SJCRH30 (cell line): ENCODE results near the gene PACSIN2. TPM values are rescaled to one million over a fixed set of nuclear protein-coding genes. Genes with fewer than 3 reads are reported as not detected.
"Not testable (repeated sequence)": the region's sequence is repeated elsewhere in the genome, so short reads cannot be mapped to it uniquely, and the experiment has no call there.

Experiments
- DNase-seq, 2 experiments: peaks; one replicate each; pipeline ENCODE4 v3.0.0-alpha.2; 2015 to 2020
- H3K27ac ChIP-seq: fragments of 250-450 bp; sonication (Bioruptor Pico); 2 replicates; pipeline ENCODE4 v1.5.1; 2020; ENCODE audit warnings: mild to moderate bottlenecking, moderate library complexity
- H3K27me3 ChIP-seq: fragments of 250-450 bp; sonication (Bioruptor Pico); 2 replicates; pipeline ENCODE4 v1.5.1; 2020; ENCODE audit warnings: mild to moderate bottlenecking, moderate library complexity
- H3K36me3 ChIP-seq: fragments of 250-450 bp; sonication (Bioruptor Pico); 2 replicates; pipeline ENCODE4 v1.5.1; 2020; ENCODE audit warnings: mild to moderate bottlenecking, moderate library complexity
- H3K4me1 ChIP-seq: fragments of 250-450 bp; sonication (Bioruptor Pico); 2 replicates; pipeline ENCODE4 v1.5.1; 2020; ENCODE audit warnings: mild to moderate bottlenecking, moderate library complexity
- H3K4me3 ChIP-seq: fragments of 250-450 bp; sonication (Bioruptor Pico); 2 replicates; pipeline ENCODE4 v1.5.1; 2020; ENCODE audit warnings: mild to moderate bottlenecking, moderate library complexity
- H3K9me3 ChIP-seq: fragments of 250-450 bp; sonication (Bioruptor Pico); replicated peaks from 2 replicates; pipeline ENCODE4 v1.5.1; 2020; ENCODE audit warnings: mild to moderate bottlenecking, moderate library complexity
- total RNA-seq: library from RNA; depleted of rRNA; stranded (reverse); fragments of >200 nt; shearing (Covaris generic); gene quantifications from 2 replicates; pipeline ENCODE4 v1.2.3, GENCODE V29; 2014

PACSIN2 gene
- total RNA-seq, 1 experiment from 2014 or later, result 78.3 TPM

- peak; percentile 28 to 62 for DNase-seq
Measured at GRCh38 chr22:42959576-42960509, 55.1 kb downstream of the PACSIN2 start.

GRCh38 chr22:42958937-42959336 is 56.0 kb downstream of the PACSIN2 start:
- Histone ChIP-seq H3K36me3 (peaks cover 3% of the 10 kb centered on the region; the same call in 1 of the 2 replicates), H3K4me3 (no peak overlapping the region), H3K9me3 (no peaks in the 10 kb centered on the region), H3K4me1 (peaks cover 29% of the 10 kb centered on the region), H3K27ac (no peak overlapping the region), H3K27me3 (no peaks in the 10 kb centered on the region)
- no peak for DNase-seq

More at GRCh38 chr22:42959576-42960509, 55.1 kb downstream of the PACSIN2 start:
- H3K4me3 ChIP-seq, result no peak overlapping the region
- H3K4me1 ChIP-seq, result peaks cover 37% of the 10 kb centered on the region
- H3K27ac ChIP-seq, result peak overlapping the region; percentile 64
- no peaks in the 10 kb centered on the region for H3K9me3 ChIP-seq
- H3K36me3 ChIP-seq, result peaks cover 3% of the 10 kb centered on the region; the same call in 1 of the 2 replicates
- no peaks in the 10 kb centered on the region for H3K27me3 ChIP-seq

GRCh38 chr22:42957958-42958357 is 57.0 kb downstream of the PACSIN2 start:
- Histone ChIP-seq H3K27ac (no peak overlapping the region), H3K9me3 (no peaks in the 10 kb centered on the region), H3K4me1 (peaks cover 25% of the 10 kb centered on the region), H3K27me3 (no peaks in the 10 kb centered on the region), H3K36me3 (no peaks in the 10 kb centered on the region; the same call in 1 of the 2 replicates), H3K4me3 (no peak overlapping the region)
- DNase-seq, result no peak

GRCh38 chr22:42957544-42957943 is 57.4 kb downstream of the PACSIN2 start:
- no peak for DNase-seq
- no peaks in the 10 kb centered on the region for H3K9me3 ChIP-seq
- no peaks in the 10 kb centered on the region for H3K27me3 ChIP-seq
- H3K27ac ChIP-seq, result no peak overlapping the region
- H3K4me1 ChIP-seq, result peaks cover 25% of the 10 kb centered on the region
- H3K4me3 ChIP-seq, result no peak overlapping the region
- no peaks in the 10 kb centered on the region; the same call in 1 of the 2 replicates for H3K36me3 ChIP-seq

DNA sequence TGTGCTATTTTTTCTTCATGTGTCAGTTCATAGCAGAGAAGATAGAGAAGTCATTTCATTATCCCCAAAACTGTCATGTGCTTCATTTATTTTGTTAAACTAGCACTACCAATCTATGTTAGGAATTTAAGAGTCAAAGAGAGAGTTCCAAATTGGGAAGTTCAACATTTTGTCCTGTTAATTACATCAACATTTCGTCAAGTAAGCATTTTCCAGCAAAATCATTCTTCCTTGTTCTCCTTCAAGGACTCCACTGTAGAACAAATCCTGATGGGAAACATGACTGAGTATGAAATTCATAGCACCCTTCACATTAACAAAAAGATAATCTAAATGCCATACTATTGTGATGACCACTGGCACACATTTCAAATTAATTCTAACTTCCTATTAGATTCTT is 59.1 kb downstream of the PACSIN2 start:
- Histone ChIP-seq H3K36me3 (no peaks in the 10 kb centered on the region; the same call in 1 of the 2 replicates), H3K4me1 (peaks cover 18% of the 10 kb centered on the region), H3K9me3 (no peaks in the 10 kb centered on the region), H3K4me3 (no peak overlapping the region), H3K27ac (no peak overlapping the region), H3K27me3 (no peaks in the 10 kb centered on the region)
- no peak for DNase-seq

DNA sequence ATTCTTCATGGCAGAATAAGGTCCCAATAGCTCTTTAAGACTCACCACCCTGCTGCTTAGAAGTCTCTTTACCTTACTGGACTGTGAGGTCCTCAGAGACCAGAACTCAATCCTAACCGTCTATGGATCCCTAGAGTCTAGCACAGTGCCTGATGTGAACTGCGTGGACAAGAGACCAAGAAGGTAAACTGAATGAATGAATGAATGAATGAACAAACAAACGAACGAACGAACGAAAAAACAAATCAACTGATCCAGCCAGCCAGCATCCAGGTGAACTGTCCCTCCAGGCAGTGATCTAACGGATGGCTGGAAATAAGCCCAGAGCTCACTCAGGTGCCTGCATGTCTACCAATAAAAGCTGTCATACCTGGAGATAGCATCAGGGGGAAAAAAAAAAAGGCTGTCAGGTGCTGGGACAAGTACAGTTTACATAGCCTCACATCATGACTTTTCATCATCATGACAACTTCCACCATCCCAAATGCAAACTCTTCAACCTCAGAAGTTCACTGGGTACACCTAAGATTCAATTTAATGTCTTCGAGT is 59.8 kb downstream of the PACSIN2 start:
- no peak for DNase-seq
- Histone ChIP-seq H3K4me1 (peaks cover 11% of the 10 kb centered on the region), H3K9me3 (no peaks in the 10 kb centered on the region)

DNA sequence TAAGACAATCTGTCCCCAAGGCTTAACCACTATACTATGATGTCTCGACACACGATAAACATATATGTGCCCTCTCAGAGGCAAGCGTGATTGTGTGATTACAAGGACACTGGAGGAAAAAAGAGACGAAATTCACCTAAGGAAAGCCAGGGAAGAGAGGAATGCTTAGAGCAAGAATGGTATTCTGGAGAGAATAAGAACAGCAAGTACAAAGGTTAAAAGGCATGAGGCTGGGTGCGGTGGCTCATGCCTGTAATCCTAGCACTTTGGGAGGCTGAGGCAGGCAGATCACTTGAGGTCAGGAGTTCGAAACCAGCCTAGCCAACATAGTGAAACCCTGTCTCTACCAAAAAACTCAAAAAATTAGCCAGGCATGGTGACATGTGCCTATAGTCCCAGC is 61.2 kb downstream of the PACSIN2 start:
- DNase-seq, H3K36me3 ChIP-seq, H3K9me3 ChIP-seq, H3K27ac ChIP-seq, H3K4me3 ChIP-seq, H3K27me3 ChIP-seq, H3K4me1 ChIP-seq: not testable (repeated sequence)

More for the DNA sequence above, 59.8 kb downstream of the PACSIN2 start:
- H3K27me3 ChIP-seq, result no peaks in the 10 kb centered on the region
- no peak overlapping the region for H3K27ac ChIP-seq
- no peaks in the 10 kb centered on the region; the same call in 1 of the 2 replicates for H3K36me3 ChIP-seq
- H3K4me3 ChIP-seq, result no peak overlapping the region

- H3K36me3 ChIP-seq, result no peaks in the 10 kb centered on the region; the same call in 1 of the 2 replicates
Measured at GRCh38 chr22:42951093-42951710, 63.7 kb downstream of the PACSIN2 start.

DNA sequence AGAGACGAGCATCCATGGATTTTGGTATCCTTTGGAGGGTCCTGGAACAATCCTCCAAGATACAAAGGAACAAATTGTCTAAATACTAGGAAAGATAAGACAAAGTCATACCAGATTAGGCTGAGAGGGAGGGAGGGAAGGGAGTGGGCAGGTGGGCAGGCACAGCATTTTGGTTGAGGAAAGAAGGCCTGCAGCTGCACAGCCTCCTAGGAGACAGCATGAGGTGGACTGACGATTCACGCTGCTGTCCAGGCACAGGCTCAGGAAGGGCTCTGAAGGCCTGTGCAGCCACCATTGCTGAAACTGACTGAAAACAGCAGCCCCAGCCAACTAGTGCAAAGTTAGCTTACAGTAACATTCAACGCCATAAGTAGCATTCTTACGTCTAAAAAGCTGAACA is 64.7 kb downstream of the PACSIN2 start:
- DNase-seq, result no peak
- Histone ChIP-seq H3K27me3 (no peaks in the 10 kb centered on the region), H3K9me3 (no peaks in the 10 kb centered on the region), H3K27ac (no peak overlapping the region), H3K4me1 (peaks cover 27% of the 10 kb centered on the region), H3K36me3 (no peaks in the 10 kb centered on the region), H3K4me3 (no peak overlapping the region)

More at GRCh38 chr22:42951093-42951710, 63.7 kb downstream of the PACSIN2 start:
- Histone ChIP-seq H3K9me3 (no peaks in the 10 kb centered on the region), H3K27me3 (no peaks in the 10 kb centered on the region), H3K27ac (no peak overlapping the region), H3K4me1 (peaks cover 27% of the 10 kb centered on the region), H3K4me3 (no peak overlapping the region)
- DNase-seq, result no peak

DNA sequence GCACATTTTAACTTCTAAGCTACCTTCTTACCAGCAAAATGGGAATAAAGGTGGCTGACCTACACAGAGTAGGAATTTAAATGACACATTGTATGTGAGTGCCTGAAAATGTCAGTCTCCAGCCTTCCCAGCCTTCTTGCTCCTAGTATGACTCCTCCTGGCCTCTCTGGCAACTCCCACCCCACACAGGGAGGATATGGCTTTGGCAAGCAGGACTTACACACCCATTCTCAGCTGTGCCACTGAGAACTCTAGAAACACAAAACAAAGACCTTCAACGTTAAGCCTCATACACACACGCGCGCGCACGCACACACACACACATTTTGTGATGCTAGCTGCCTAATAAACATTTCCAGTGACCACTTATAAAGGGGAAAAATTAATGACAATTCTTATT is 65.8 kb downstream of the PACSIN2 start:
- H3K27ac ChIP-seq, result no peak overlapping the region
- H3K9me3 ChIP-seq, result no peaks in the 10 kb centered on the region
- no peaks in the 10 kb centered on the region for H3K36me3 ChIP-seq
- H3K27me3 ChIP-seq, result no peaks in the 10 kb centered on the region
- H3K4me3 ChIP-seq, result no peak overlapping the region
- peak; percentile 43 to 47 for DNase-seq
- peaks cover 27% of the 10 kb centered on the region for H3K4me1 ChIP-seq

DNA sequence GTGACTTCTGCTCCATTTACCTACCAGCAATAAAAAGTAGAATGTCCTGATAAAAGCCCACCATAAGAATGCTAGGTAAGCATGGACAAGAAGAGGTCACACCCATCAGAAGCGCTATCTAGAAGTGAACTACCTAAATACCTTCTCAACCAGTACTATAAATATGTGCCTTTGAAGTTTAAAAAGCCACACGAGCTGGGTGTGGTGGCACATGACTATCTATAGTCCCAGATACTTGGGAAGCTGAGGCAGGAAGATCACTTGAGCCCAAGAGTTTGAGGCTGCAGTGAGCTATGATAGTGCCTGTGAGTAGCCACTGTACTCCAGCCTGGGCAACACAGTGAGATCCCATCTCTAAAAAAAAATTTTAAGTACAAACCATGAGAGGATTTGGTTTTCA is 66.7 kb downstream of the PACSIN2 start:
- H3K36me3 ChIP-seq, result peaks cover 5% of the 10 kb centered on the region
- peaks cover 27% of the 10 kb centered on the region for H3K4me1 ChIP-seq
- H3K27ac ChIP-seq, result no peak overlapping the region
- no peaks in the 10 kb centered on the region for H3K9me3 ChIP-seq
- no peak for DNase-seq
- H3K4me3 ChIP-seq, result no peak overlapping the region
- no peaks in the 10 kb centered on the region for H3K27me3 ChIP-seq

- peak; percentile 76 to 88 for DNase-seq
Measured at GRCh38 chr22:42947211-42947990, 67.5 kb downstream of the PACSIN2 start.

DNA sequence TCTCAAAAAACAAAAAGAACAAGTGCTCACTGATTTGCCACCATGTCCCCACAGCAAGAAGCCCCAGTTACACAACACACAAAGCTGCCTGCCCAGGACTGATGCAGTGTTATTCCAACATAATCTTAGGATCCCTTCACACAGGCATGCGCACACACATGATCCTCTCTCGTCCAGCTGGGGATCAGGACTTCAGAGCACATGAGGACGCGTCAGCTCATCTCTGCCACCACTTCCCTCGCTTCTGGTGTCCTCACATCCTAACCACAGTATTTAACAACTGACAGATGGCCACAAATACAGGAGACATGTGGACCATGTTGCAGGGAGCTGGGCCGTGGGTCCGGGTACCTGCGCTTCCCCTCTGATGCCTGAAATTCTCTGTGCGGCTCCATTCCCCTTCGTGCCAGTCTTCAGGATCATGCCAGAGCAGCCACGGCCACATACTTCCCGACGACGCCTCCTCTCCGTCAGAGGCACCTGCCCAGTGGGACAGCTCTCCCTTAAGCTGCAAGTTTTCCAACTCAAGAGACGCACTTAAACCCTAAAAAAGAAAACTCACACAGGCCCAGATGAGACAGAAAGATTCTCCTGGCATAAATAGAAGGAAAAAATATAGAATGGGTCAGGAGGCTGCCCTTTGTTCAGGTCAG is 68.3 kb downstream of the PACSIN2 start:
- H3K4me1 ChIP-seq, result peaks cover 27% of the 10 kb centered on the region
- no peaks in the 10 kb centered on the region for H3K9me3 ChIP-seq
- H3K4me3 ChIP-seq, result no peak overlapping the region
- H3K27me3 ChIP-seq, result no peaks in the 10 kb centered on the region
- H3K27ac ChIP-seq, result peak overlapping the region; percentile 20
- H3K36me3 ChIP-seq, result peaks cover 8% of the 10 kb centered on the region
- no peak for DNase-seq

More at GRCh38 chr22:42947211-42947990, 67.5 kb downstream of the PACSIN2 start:
- Histone ChIP-seq H3K36me3 (peaks cover 8% of the 10 kb centered on the region), H3K4me1 (peaks cover 27% of the 10 kb centered on the region), H3K27me3 (no peaks in the 10 kb centered on the region), H3K4me3 (no peak overlapping the region), H3K9me3 (no peaks in the 10 kb centered on the region), H3K27ac (peak overlapping the region; percentile 20)

DNA sequence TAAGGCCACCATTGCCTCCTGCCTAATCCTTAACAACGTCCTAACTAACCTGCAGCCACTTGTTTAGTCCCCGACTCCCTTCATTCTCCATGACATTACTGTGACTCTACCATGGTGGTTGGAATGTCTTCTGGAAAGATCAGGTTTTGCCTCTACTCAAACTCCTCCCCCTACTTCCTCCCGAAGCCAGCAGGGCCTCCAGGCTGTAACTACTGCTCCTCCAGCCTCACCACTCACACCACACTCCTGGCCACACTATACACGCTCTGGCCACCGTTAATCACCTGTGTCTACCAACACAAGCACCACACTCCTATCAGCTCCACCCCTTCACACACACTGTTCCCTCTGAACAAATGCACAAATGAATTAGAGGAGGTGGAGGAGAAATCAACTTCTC is 69.2 kb downstream of the PACSIN2 start:
- H3K27ac ChIP-seq, result no peak overlapping the region
- H3K27me3 ChIP-seq, result no peaks in the 10 kb centered on the region
- H3K4me1 ChIP-seq, result peaks cover 27% of the 10 kb centered on the region
- no peak overlapping the region for H3K4me3 ChIP-seq
- H3K36me3 ChIP-seq, result peaks cover 8% of the 10 kb centered on the region
- DNase-seq, result no peak
- H3K9me3 ChIP-seq, result no peaks in the 10 kb centered on the region
